HFF-Myc (cell line): ENCODE results near the gene LAMB1.
"Not testable (repeated sequence)": the region's sequence is repeated elsewhere in the genome, so short reads cannot be mapped to it uniquely, and the experiment has no call there.

Source experiments
- DNase-seq: peaks from one replicate; pipeline ENCODE4 v3.0.0-alpha.2; 2011; ENCODE audit warnings: low read depth; ENCODE audit errors: extremely low read depth
- H3K4me3 ChIP-seq: replicated peaks from 2 replicates; pipeline ENCODE4 v1.5.1; 2011; ENCODE audit warnings: low read depth, mild to moderate bottlenecking, control low read depth, low read length
- TF ChIP-seq, protein P1 (sequence below): IDR thresholded peaks from 2 replicates; pipeline ENCODE4 v1.5.1; 2012; ENCODE audit warnings: mild to moderate bottlenecking, low read depth, low read length, control low read depth; ENCODE audit errors: missing control alignments

LAMB1 gene

DNA sequence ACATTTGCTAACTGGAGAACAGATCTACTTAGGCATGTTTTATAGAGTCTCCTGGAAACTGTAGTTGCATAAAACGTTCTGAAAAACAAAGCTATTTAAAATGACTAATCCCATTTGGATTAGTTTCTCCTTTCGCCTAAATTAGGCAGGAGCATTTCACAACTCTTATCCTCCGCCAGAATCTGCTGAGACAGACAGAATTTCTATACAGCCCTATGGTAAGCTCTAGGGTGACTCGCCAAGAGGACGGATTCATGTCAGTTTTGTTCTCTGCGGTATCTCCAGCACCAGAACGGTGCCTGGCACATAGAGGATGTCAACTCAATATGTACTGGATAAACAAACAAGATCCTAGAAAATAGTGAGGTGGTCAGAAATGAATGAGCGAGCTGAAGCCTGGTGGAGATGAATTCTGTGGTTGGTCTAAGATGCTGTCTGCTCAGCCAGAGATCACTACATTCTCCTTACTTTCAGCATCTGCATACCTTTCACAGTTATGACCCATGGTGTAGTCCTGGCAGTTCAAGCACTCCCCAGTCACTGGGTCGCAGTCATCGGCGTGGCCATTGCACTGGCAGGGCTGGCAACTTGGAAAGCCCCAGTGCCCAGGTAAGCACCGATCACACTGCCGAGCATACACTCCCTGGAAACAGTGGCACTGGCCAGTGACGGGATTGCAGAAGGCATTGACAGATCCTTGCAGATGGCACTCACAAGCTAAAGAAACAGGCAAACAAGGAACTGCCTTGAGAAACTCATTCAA, 44.0 kb downstream of the LAMB1 start:
- H3K4me3 ChIP-seq, result no peak overlapping the region
- DNase-seq, result no peak

DNA sequence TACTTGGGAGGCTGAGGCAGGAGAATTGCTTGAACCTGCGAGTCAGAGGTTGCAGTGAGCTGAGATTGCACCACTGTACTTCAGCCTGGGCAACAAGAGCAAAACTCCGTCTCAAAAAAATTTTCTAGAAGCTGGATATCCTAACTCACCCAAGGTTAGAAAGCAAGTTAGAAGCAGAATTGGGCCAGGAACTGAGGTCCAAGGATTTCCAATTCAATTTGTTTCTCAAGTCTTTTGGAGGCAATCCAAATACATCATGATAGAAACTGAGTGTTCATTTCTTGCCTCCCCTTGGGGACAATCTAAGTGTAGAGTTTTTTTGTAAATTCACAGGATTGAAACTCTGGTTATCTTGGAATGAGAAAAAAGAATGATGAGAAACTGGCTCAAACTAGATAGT, 45.5 kb downstream of the LAMB1 start:
- TF ChIP-seq, protein P1, sequence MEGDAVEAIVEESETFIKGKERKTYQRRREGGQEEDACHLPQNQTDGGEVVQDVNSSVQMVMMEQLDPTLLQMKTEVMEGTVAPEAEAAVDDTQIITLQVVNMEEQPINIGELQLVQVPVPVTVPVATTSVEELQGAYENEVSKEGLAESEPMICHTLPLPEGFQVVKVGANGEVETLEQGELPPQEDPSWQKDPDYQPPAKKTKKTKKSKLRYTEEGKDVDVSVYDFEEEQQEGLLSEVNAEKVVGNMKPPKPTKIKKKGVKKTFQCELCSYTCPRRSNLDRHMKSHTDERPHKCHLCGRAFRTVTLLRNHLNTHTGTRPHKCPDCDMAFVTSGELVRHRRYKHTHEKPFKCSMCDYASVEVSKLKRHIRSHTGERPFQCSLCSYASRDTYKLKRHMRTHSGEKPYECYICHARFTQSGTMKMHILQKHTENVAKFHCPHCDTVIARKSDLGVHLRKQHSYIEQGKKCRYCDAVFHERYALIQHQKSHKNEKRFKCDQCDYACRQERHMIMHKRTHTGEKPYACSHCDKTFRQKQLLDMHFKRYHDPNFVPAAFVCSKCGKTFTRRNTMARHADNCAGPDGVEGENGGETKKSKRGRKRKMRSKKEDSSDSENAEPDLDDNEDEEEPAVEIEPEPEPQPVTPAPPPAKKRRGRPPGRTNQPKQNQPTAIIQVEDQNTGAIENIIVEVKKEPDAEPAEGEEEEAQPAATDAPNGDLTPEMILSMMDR, result no peak
- no peak for DNase-seq
- H3K4me3 ChIP-seq, result no peak overlapping the region

More for the DNA sequence above, 44.0 kb downstream of the LAMB1 start:
- TF ChIP-seq, protein P1, result no peak

DNA sequence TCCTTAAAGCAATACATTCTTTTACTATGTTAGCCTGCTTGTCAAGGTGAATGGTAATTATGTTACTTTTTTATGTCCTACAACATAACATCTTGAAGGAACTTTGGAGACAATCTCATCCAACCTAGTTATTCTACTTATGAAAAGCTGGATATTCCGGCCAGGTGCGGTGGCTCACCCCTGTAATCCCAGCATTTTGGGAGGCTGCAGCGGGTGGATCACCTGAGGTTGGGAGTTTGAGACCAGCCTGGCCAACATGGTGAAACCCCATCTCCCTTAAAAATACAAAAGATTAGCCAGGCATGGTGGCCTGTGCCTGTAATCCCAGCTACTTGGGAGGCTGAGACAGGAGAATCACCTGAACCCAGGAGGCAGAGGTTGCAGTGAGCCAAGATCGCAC, 46.0 kb downstream of the LAMB1 start:
- not testable (repeated sequence) for H3K4me3 ChIP-seq, DNase-seq

DNA sequence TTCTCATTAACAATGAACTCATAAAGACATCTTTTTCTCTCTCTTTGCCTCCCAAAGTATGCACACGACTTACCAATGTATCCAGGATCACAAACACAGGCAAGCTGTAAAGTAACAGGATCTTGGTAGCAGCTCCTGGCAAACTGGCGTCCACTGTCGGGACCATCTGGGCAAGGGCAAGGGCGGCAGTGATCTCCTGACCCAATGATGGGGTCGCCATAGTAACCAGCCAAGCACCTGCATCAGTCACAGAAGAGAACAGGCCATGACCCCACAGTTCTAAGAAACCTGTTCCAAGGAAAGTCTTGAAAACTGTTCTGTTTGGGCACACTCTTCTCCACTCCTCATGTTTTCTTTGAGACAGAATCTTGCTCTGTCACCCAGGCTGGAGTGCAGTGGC, 47.6 kb downstream of the LAMB1 start:
- DNase-seq, result no peak
- H3K4me3 ChIP-seq, result no peak overlapping the region
- TF ChIP-seq, protein P1, result no peak

DNA sequence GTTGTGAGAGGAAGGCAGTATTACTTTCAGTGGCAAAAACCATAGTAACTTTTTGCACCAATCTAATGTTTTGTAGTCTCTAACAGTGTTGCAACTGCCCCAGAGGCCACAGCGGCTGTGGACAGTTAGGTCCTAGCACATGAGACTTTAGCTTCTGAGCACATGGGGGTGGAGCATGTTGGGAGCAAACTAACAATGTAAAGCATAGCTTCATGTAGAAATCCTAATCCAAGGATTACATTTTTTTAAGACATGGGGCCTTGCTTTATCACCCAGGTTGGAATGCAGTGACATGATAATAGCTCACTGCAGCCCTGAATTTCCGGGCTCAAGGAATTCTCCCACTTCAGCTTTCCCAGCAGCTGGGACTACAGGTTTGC, 49.0 kb downstream of the LAMB1 start:
- no peak for DNase-seq
- TF ChIP-seq, protein P1, result no peak
- no peak overlapping the region for H3K4me3 ChIP-seq

DNA sequence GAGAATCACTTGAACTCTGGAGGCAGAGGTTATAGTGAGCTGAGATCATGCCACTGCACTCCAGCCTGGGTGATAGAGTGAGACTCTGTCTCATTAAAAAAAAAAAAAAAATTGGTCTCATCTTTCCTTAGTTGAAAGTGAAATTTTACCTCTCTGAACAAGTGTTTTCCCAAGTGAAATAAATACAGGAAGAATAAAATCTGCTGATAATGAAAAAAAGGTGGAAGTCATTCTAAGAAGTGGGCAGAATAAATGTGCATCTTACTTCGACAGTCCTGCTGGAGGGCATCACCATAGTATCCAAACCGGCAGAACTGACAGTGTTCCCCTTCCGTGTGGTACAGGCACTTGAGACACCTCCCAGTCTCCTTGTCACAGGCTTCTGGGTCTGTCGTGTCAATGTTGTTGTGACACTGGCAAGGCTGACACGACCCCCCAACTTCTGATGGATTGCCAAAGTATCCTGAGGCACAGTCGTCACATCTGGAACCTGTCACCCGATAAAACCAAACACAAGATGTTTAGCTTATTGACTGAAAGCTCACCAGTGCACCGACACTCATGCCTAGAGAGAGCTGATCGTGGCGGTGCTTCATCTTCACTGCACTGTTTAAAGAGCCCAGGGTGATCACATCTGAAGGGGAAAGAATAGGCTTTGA, 49.6 kb downstream of the LAMB1 start:
- TF ChIP-seq, protein P1, result no peak
- no peak for DNase-seq
- no peak overlapping the region for H3K4me3 ChIP-seq

DNA sequence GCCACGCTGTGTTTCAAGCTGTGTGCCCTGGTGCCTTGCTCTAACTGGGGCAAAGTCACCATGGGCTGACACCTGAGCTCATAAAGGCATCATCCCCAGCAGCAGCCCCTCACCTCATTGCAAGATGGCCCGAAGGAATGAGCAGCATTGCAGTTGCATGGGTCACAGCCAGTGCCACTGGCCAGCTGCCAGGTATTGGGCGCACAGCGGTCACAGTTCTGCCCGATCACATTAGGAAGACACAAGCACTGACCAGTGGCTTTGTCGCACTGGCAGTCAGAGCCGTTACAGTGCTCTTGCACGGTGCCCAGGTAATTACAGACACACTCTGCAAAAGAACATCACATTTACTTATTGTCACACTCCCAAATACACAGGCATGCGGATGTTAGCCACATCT, 51.1 kb downstream of the LAMB1 start:
- H3K4me3 ChIP-seq, result no peak overlapping the region
- TF ChIP-seq, protein P1, result no peak
- DNase-seq, result no peak
